GM21619 (cell line): ENCODE measurements around the gene RBFOX2.
"Not testable (repeated sequence)": the region's sequence is repeated elsewhere in the genome, so short reads cannot be mapped to it uniquely, and the experiment has no call there.

Source experiments
- ATAC-seq: cut with Tn5 transposase; IDR thresholded peaks from one replicate; pipeline ENCODE4 v1.9.1; 2021; ENCODE audit not compliant: unreplicated experiment

Gene RBFOX2, protein sequence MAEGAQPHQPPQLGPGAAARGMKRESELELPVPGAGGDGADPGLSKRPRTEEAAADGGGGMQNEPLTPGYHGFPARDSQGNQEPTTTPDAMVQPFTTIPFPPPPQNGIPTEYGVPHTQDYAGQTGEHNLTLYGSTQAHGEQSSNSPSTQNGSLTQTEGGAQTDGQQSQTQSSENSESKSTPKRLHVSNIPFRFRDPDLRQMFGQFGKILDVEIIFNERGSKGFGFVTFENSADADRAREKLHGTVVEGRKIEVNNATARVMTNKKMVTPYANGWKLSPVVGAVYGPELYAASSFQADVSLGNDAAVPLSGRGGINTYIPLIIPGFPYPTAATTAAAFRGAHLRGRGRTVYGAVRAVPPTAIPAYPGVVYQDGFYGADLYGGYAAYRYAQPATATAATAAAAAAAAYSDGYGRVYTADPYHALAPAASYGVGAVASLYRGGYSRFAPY

DNA sequence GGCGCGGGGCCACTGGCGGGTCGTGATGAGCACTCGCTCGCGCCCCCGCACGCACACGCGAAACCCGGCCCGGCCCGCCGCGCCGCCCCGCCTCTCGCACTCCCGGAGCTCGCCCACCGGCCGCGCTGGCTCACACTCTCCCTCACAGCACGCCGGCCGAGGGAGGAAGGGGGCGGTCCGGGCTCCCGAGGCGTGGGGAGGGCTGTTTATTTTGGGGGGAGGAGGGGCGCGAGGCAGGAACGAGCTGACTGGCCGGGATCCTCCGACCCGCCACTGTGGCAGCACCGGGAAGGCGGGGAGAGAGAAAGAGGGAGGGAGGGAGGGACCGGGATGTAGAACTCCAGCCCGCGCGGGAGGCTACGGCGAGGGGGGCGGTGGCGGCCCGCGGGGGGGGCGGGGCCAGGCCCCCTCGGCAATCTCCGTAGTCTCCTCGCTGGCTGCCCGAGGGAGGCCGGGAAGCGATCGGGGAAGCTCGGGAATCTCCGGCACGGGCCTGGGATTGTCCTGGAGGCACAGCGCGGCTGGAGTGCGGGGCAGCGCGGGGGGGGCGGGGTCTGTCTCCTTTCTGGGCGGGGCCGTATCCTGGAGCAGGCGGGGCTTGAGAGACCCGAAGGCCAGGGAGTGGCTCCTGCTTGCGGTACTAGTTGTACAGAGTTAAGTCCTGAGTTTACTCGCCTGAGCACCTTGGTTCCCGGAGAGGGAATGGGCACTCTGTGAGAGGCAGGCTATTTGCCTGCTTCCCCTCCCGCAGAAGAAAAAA is at the start of gene RBFOX2:
Gene RBFOX2 (minus strand): TSS at position 179 of the 760 bp plus-strand sequence. CDS start 399 bp downstream, outside the sequence.
- peak; percentile 48 for ATAC-seq

DNA sequence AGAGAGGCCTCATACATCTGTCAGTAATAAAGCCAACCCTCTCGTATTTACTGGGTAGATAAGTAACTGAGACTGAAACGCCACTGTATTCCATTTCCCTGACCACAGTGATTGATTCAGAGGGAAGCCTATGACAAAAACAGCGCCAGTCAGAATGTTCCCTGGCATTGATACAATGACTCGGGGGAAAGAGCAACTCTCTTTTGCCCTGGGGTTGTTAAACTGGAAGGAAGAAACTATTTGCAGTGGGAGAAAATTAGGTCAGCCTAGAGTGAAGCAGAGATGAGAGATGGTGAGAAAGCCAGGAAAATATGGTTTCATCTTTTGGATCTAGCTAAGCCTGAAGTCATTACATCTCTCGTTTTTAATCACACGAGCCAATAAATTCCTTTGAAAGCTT is 48.6 kb upstream of the RBFOX2 start:
- ATAC-seq = no peak

DNA sequence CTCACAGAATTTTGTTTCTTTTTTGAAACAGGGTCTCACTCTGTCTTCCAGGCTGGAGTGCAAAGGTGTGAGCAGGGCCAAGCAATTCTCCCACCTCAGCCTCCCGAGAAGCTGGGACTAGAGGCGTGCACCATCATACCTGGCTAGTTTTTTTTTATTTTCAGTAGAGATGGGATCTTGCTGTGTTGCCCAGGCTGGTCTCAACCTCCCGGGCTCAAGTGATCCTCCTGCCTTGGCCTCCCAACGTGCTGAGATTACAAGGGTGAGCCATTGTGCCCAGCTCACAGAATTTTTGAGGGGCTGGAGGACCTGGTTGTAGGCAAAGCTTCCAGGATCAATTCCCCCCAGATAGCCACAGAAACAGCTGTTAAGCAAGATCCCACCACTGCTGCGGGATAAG is 47.1 kb upstream of the RBFOX2 start:
- ATAC-seq = no peak

DNA sequence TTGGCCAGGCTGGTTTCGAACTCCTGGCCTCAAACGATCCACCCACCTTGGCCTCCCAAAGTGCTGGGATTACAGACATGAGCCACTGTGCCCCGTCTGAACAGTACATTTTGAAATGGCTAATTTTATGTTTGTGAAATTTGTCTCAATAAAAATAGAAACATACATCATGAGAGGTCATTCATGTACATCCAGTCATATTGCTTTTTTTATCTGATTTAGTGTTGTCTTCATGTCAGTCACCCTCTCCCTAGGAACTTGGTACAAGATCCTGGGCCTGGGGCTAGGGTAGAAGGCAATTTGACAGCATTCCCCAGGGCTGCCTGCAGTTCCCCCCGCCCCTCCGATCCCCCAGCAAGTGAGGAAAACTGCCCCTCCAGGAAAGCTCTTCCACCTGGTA is 46.6 kb upstream of the RBFOX2 start:
- no peak for ATAC-seq

DNA sequence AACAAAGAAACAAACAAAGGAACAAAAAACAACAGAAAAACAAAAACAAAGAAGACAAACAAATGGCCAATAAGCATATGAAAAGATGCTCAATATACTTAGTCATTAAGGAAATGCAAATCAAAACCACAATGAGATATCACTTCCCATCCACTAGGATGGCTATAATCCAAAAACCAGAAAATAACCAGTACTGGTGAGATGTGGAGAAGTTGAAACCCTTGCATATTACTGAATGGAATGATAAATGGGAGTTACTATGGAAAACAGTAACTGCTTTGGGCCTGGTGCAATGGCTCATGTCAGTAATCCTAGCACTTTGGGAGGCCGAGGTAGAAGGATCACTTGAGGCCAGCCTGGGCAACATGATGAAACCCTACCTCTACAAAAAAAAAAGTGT is 44.9 kb upstream of the RBFOX2 start:
- ATAC-seq = no peak

DNA sequence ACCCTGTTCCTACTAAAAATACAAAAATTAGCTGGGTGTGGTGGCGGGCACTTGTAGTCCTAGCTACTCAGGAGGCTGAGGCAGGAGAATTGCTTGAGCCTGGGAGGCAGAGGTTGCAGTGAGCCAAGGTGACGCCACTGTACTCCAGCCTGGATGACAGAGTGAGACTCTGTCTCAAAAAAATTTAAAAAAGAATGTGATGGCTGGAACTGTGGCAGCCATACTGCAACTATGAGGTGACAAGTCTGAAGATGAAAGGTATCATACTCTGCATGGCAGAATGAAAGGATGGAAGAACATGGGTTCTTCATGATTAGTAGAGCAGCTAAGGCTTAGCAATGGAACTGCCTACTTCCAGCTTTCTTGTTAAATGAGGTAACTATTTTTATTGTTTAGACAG is 42.0 kb upstream of the RBFOX2 start:
- ATAC-seq = not testable (repeated sequence)

DNA sequence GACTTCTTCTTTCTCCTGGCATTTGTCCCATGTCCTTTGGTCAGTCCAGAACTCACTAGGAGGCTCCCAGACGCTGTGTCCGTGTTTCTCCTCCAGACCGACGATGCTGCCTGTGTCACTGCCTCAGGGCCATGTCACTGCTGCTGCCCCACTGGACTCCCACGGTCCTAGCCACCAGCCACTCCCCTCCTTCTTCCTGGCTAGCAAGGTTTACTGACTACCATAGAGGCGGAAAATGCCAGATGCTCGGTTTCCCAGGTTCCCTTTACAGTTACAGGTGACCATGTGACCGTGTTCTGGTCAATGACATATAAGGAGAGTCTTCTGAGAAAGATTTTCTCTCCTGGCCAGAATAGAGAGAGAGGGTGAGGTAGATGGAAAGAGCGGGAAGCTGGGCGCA is 40.7 kb upstream of the RBFOX2 start:
- ATAC-seq = no peak

DNA sequence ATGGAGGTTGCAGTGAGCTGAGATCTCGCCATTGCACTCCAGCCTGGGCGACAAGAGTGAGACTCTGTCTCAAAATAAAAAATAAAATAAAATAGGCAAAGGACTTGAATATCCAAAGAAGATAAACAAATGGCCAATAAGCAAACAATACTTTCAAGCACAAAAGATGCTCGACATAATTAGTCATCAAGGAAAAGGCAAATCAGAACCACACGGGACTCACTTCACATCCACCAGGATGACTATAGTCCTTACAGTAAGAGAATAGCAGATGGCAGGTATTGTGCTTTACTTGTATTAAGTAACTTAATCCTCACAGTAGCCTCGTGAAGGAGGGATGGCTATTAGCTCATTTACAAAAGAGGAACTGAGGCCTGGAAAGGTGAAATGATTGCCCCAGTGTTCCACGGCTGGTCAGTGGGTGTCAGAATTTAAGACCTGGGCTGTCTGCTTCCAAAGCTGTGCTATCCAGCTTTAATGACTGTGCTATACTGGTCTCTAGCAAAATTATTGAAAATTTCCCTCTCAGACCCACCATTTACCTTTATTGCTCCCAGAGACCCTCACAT is 40.2 kb upstream of the RBFOX2 start:
- no peak for ATAC-seq

DNA sequence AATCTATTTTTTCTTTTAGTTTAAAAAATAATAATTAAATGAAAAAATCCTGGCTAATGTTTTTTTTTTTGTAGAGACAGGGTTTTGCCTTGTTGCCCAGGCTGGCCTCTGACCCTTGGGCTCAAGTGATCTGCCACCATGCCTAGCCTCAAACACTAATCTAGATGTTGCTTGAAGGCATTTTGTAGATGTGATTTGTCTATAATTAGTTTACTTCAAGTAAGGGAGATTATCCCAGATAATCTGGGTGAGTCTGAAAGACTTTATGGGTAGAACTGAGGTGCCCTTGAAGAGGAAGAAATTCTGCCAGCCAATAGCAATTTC is 38.6 kb upstream of the RBFOX2 start:
- no peak for ATAC-seq

DNA sequence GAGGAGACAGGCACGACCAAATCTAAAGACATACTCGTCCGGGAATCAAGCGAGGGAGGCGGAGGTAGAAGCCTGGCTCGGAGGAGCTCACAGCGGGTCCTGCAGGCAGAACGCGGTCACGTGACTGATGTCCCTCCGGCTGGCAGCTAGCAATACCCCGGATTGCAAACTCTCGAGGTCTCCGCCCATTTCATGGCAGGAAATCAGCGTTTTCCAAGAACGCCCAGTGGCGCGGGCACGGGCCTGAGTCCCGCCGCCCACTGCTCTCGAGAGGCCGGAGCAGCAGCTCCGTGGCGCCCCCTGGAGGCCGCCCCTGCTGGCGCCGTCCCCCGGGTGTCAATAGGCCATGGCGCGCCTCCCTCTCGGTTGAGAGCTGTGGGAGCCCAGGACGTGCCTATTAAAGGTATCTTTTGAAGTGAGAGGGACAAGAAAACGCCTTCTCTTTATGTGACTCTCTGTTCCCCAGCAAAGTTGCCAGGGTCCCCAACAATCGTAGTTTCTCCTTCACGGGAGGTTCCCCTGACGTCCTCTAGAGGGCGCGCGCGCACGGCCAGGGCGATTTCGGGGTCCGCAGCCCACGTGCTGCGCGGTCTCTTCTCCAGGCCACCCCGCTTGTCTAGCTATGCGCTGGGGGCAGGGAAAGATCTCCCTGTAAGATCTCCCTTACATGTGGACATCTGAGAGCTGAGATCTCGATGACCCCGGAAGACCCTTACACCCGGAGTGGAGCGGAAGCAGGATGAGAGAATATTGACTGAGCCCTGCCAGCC is 37.3 kb upstream of the RBFOX2 start:
- no peak for ATAC-seq

DNA sequence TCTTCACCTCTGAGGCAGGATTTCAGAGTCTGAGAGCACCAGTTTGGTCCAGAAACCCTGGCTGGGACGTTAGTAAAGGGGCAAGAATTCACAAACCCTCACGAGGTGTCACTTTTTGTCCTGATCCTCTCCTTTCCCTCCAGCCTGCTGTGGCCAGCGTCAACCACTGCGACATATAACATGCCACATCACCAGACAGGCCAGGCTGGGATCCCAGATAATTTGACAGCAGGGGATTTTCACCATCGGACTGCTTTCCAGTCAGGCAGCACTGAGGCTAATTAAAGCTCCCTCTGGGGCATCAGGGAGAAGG is 36.8 kb upstream of the RBFOX2 start:
- ATAC-seq = no peak

DNA sequence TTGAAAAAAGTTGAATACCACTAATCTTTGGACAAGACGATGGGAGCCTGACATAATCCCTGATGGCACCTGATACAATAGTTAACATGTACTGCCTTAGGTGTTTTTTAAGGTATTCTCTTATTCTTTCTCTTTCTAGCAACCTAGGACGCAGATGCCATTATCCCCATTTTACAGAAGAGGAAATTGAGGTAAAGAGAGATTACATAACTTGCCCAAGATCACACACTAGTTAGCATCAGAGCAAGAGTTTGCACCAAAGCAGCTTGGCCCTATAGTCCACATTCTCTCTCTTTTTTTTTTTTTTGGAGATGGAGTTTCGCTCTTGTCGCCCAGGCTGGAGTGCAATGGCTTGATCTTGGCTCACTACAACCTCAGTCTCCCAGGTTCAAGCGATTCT is 35.7 kb upstream of the RBFOX2 start:
- ATAC-seq = no peak

DNA sequence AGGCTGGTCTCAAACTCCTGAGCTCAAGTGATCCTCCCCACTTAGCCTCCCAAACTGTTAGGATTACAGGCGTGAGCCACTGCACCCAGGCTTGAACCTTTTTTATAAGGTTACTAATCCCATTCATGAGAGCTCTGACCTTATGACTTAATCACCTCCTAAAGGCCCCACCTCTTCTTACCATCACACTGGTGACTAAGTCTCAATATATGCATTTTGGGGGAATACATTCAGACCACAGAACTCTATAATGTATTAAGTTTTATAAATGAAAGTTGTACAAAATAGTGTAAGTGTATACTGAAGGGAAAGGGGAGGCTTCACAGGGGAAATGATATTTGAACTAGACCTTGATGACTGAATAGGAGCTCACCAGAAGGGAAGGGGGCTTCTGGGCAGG is 28.4 kb upstream of the RBFOX2 start:
- ATAC-seq = no peak

DNA sequence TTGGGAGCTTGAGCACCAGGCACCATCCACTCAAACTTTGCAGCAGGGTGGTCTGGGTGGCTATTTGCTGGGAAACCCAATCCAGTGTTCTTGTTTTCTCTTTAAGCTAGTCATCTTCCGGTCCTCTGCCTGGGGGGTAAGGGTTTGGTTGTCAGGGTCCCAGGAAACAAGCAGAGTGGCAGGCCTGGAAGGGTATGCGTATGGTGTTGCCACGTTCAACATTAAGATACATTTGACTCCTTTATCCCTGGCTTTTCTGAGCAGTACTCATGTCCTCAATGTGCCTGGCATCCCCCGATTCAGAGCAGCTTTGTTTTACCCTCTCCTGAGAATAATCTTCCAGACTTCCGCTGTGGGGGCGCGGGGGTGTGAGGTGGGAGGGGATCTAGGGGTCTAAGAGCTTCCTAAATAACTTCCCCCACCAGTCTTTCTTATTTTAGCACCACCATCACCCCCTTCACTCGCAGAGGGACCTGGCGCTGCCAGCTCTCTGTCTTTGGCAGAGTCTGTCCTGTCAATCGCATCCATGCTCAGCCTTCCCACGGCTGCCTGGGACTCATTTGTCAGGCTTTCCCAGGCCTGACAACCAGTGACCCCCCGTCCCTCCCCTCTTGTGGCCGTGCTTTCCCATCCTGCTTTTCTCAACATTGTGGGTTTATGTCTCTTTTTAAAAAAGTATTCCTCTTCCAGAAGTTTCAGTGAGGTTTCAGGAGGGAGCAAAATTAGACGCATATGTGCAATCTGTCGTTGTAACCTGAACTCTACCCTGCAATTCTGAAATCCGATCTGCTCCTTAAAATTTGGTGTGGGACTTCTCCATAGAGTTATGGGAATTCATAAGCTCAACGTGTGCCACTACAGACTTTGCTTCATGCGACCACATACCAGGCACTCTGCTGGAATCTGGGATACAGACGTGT is 27.0 kb upstream of the RBFOX2 start:
- no peak for ATAC-seq

DNA sequence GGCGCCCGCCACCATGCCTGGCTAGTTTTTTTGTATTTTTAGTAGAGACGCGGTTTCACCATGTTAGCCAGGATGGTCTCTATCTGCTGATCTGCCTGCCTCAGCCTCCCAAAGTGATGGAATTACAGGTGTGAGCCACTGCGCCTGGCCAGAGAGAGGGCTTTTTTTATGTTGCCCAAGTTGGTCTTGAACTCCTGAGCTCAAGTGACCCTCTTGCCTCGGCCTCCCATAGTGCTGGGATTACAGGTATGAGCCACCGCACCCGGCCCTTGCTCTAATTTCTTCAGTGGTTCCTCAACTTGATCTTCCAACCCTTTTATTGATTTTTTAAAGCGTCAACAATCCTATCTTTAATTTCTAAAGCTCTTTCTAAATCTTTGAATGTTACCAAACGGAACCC is 25.8 kb upstream of the RBFOX2 start:
- not testable (repeated sequence) for ATAC-seq

DNA sequence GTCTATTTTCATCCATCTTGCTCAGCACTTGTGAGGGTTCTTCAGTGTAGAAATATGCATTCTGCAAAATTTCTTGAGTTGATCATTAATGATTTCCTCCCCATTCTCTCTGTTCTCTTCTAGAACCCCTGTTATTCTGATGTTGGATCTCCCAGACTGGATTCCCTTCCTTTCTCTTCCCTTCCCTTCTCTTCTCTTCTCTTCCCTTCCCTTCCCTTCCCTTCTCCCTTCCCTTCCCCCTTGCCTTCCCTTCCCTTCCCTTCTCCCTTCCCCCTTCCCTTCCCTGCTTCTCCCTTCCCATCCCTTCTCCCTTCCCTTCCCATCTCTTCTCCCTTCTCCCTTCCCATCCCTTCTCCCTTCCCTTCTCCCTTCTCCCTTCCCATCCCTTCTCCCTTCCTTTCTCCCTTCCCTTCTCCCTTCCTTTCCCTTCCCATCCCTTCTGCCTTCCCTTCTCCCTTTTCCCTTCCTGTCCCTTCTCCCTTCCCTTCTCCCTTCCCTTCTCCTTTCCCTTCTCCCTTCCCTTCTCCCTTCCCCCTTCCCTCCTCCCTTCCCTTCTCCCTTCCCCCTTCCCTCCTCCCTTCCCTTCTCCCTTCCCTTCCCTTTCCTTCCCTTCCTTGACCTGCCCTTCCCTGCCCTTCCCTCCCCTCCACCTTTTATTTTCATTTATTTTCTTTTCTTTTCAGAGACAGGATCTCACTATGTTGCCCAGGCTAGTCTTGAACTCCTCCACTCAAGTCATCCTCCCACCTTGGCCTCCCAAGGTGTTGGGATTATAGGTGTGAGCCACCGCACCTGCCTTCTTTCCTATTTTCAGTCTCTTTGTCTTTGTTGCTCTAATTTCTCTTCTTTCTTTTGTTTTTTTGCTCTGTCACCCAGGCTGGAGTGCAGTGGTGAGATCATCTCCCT is 24.9 kb upstream of the RBFOX2 start:
- no peak for ATAC-seq

DNA sequence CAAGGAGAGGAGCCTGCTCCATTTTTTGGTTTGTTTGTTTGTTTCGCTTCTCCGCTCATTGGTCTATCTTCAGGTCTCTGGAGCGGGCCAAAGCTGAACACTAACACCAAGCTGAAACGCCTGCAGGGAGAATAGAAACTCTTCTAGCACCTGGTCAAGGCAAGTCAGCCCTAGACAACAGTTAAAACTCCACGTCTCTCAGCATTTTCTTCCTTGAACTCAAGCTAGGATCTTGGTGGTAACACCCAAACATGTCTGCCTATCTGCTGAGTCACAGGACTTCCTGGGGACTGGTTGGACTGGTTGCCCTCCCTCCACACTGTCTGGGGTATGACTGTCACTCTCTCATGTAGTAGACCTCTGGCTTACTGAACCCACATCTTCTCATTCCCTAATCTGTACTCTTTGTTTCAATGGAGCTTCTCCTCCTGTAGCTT is 23.9 kb upstream of the RBFOX2 start:
- no peak for ATAC-seq

DNA sequence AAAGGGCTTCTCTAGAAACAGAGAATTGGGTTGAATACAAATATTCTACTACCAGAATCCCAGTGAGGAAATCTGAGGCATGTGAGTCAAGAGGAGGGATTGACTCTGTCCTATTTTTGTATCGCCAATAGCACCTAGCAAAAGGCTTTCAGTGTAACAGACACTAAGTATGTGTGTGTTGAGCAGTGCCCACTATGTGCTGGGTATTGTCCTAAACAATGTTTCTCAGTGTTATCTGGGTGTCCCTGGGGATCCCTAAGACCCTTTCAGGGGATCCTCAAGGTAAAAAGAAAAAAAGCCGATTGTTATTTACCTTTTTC is 21.0 kb upstream of the RBFOX2 start:
- ATAC-seq = no peak

DNA sequence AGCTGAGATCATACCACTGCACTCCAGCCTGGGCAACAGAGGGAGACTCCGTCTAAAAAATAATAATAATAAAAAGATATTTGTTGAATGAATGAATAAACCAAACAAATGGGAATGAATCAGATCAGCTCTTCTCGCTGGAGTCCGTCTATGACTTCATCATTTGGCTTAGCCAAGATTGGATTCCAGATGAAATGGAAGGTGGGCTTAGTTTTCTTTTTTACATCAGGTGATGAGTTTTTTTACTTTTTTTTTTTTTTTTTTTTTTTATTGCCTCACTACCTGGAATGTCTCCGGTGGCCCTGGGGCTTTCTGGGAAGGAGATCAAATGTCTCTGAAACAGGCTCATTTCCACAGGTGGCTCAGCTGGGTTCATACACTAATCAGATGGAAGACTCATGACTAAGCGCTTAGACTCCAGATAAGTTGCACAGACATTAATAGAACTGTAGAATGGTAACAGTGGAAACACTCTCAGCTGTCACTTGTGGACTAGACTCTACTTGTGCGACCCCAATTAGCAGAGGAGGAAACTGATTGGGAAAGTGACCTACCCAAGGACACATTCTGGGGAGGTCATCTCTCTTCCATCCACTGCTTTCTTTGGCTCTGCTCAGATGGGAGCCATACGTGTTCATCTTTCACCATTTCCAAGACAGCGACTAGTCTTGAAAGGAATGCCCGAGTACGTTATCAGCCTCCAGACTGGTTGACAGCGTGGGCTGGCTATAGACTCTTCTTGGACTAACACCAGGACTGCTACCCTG is 20.5 kb upstream of the RBFOX2 start:
- ATAC-seq = no peak
